HEK293T (cell line): Measurements from ENCODE around the gene LRMDA.

ENCODE experiments used
- ELF4 ChIP-seq: fragments of 450-650 bp; IDR thresholded peaks from 2 replicates; pipeline ENCODE4 v1.6.1; 2017; ENCODE audit warnings: antibody characterized with exemption
- TARDBP ChIP-seq: fragments of 450-650 bp; IDR thresholded peaks from 2 replicates; pipeline ENCODE4 v1.6.1; 2016

- TF ChIP-seq TARDBP (no peak), ELF4 (no peak)
These were observed 1116.0 kb downstream of the LRMDA start for GRCh38 chr10:76547352-76547972.
